GM20431 (cell line): ENCODE measurements around the gene IQCK.
"Not testable (repeated sequence)": the region's sequence is repeated elsewhere in the genome, so short reads cannot be mapped to it uniquely, and the experiment has no call there.

Experiments used
- in situ Hi-C: fragments of 300-500 bp; cut with MseI, MboI; formaldehyde crosslinking; loops from one replicate; pipeline ENCODE4 v1.15.0; 2020; ENCODE audit warnings: low sequenced_read_pairs; ENCODE audit not compliant: unreplicated experiment

Gene IQCK

DNA sequence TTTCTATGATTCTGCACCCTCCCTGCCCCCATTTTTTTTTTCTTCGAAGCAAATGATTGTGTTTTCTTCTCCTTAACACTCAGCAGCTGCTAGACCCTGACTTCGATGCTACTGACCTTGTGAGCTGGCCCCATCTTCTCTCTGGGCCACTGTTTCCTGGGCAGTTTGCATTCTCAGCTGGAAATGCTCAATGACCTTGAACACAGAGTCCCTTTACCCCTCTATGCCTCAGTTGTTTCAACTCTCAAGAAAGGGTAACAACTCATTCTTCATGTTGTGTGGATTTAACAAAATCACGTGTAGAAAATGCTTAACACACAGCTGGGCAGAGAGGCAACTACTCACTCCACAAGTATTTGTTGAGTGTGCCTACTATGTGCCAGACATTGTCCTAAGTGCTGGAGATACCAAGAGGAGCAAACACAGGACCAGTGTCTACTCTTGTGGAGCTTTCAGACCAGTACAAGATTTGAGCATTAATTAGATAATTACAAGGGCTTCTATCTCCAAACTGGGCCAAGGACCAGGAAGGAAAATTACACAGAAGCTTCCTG, 66.2 kb downstream of the IQCK start:
- in situ Hi-C loops, result no loop called here

DNA sequence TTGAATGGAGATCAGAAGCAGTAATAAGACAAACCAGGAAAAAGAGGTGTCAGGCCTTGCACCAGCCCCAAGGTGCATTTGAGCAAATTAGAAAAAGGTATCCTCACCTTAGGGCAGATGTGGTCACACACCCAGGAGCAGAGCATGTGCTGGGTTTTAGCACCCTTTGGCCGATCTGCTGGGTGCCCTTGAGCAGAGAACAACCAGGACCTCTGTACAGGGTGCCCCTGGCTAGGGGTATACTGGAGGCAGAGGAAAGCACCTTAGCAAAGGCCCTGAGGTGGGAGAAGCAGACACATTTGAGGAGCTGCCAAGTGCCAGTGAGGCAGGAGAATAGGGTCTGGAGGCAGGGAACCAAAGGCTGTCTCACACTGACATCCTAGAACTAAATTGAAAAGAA, 67.0 kb downstream of the IQCK start:
- in situ Hi-C loops, result no loop called here

DNA sequence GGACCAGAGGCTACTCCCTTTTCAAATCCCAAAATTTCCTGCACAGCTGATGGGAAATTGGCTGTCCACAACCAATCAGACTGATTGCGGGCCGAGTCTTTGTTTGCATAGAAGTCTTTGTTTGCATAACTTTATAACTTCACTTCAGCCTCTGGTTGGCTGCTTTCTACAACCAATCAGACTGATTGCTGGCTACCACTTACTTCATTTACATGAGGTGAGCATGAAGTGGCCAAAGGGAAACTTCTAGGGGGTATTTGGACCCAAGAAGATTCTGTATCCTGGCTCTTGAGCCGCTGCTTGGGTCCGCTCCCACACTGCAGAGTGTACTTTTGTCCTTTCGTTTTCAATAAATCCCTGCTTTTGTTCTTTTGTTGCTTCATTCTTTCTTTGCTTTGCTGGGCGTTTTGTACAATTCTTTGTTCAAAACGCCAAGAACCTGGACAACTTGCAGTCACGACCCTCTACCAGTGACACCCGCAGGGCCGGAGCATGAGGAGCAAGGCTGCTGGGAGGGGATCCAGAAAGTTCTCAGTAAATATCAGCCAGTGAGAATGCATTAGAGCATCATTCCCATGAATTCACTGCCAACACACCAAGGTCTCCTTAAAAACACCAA, 67.5 kb downstream of the IQCK start:
- in situ Hi-C loops, result no loop called here

DNA sequence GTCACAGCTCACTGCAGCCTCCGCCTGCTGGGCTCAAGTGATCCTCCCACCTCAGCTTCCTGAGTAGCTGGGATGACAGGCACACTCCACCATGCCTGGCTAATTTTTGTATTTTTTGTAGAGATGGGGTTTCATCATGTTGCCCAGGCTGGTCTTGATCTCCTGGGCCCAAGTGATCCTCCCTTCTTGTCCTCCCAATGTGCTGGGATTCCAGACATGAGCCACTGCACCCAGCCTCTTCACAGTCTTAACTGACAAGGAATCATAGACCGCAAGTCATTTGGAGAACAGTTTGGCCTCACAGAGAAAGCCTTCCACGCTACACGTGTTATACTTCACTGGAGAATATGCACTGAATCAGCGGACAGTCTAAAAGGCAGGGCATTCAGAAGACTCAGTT, 83.3 kb downstream of the IQCK start:
- in situ Hi-C loops, result not testable (repeated sequence)

DNA sequence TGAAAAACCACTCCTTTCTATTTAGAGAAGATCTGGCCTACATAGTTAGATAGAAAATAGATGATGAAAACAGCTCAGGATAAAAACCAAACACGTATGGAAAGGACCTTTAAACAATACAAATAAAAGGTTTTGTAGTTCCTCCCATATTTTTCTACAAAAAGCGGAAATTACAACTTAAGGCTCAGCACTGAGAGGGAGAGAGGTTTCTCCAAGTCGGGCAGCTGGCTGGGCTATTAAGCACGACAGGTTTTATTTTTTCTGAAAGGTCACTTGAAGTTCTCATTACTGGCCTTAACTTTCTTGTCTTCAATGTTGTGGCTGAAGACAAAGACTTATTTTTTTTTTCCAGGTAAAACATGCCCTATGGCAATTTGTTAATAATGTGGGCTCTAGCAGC, 83.8 kb downstream of the IQCK start:
- in situ Hi-C loops, result not testable (repeated sequence)

DNA sequence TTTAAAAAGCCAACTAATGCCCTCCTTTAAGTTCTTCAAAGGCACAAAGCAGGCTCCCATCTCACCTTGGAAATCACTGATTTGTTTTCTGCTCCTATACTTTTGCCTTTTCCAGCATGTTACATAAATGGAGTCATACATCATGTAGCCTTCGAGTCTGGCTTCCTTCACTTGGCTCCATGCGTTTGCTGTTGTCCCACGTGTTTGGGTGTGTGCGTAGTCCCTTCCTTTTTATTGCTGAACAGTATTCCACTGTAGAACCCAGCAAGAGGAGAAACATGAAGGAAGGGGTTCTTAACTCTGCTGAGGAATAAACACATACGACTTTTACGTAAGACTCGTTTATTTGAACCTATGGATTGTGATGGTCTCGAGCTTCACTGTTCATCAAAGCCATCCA, 84.5 kb downstream of the IQCK start:
- in situ Hi-C loops, result no loop called here

DNA sequence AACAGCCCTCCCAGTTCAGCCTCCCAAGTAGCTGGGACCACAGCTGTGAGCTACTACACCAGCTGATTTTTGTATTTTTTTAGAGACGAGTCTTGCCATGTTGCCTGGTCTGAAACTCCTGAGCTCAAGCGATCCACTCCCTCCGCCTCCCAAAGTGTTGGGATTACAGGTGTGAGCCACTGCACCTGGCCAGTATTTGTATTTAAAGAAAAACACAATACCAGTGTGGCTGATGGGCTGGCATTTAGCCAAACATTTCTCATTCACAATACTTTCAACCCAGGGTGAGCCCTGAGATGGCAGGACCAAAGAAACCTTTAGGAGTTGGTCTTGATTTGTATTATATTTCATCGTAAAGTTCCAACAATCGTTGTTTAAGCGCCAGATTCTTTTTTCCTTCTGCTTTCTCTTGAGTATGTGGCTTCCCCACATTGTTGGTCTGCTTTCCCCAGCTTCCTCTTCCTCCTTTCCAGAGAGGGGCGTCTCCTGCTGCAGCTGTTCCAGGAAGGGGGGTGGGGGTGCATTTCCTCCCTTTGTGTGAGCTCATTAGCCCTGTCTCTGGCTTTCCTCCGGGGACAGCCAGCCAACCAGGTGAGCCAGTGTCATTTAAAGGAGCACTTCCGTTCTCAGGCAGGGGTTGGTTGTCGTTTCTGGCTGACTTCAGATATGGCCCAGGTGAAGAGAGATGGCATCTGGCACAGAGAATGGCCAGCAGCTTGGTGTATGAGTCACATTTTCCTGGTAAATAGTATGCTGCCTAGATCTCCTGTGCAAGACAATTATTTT, 86.7 kb downstream of the IQCK start:
- in situ Hi-C loops, result no loop called here

DNA sequence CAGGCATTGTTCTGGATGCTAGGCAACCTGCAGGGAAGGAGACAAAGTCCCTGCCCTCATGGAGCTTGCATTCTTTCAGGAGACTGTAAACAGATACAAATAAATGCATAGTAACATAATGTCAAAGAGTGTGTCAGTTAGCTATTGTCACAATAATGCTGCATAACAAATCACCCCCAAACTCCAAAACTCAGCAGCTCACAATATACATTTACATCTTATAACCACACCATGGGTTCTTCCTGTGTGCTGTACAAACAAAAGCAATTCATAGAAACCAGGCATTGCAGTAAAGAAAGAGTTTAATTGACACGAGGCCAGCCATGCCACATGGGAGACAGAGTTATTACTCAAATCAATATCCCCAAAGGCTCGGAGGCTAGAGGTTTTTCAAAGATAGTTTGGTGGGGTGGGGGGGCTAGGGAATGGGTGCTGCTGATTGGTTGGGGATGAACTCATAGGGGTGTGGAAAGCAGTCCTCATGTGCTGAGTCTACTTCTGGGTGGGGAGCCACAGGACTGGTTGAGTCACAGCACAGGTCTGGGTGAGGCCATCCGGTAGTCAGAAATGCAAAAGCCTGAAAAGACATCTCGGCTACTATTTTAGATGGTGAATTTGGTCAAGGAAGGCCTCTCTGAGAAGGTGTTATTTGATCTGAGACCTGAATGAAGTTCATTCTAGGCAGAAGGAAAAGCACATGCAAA, 87.5 kb downstream of the IQCK start:
- in situ Hi-C loops, result no loop called here

DNA sequence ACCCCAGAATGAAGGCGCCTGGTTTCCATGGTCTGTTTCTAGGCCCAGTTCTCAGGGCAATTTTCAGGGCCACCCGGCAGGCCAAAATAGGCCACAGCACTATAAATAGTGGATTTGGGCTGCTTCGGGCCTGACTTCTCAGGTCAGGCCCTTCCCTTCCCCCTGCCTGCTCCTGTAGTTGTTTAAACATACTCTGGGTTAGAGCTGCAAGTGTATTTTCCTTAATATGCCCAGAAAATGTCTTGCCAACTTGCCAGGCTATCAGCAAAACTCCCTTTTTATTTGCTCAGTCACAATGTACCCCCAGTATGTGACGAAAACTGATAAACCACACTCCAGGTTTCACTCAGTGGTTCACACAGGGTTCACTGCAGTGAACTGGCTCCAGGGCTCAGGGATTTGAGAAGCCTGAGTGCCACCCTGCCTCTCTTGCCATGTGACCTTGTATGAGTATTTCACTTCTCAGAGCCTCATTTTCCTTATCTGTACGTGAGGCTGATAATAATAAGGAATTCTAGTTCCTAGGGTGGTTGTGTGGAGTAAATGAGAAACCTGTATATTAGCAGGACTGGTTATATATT, 90.1 kb downstream of the IQCK start:
- in situ Hi-C loops, result no loop called here

DNA sequence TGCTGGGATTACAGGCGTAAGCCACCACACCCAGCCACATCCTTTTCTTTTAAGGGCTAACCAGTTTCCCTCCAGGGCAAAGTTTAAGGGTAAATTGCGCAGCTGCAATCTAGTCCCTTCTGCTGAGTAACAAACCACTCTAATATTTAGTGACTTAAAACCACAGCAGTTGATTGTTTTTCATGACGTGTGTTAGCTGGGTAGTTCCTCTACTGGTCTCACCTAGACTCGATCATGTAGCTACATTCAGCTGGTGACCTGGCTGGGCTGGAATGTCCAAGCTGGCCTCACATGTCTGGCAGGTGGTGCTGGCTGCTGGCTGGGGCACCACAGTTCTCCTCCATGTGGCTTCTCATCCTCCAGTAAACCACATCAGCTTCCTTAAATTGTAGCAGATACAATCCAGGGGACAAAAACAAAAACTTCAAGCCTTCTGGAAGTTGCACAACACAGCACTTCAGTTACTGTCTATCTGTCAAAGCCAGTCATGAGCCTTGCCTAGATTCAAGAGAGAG, 91.1 kb downstream of the IQCK start:
- in situ Hi-C loops, result no loop called here

DNA sequence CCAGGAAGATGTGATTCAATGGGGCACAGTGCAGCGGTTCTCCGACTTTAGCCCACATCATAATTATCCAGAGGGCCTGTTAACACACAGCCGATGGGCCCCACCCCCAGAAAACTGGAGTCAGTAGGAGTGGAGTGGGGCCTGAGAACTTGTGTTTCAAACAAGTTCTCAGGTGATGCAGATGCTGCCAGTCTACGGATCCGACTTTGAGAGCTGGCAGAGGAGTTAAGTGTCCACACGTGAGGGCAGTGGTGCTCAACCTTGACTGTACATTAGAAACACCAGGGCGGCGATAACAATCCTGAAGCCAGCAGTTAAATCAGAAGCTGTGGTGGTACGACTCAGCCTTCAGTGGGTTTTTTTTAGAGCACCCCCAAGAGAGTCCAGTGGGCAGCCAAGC, 91.6 kb downstream of the IQCK start:
- in situ Hi-C loops, result no loop called here

DNA sequence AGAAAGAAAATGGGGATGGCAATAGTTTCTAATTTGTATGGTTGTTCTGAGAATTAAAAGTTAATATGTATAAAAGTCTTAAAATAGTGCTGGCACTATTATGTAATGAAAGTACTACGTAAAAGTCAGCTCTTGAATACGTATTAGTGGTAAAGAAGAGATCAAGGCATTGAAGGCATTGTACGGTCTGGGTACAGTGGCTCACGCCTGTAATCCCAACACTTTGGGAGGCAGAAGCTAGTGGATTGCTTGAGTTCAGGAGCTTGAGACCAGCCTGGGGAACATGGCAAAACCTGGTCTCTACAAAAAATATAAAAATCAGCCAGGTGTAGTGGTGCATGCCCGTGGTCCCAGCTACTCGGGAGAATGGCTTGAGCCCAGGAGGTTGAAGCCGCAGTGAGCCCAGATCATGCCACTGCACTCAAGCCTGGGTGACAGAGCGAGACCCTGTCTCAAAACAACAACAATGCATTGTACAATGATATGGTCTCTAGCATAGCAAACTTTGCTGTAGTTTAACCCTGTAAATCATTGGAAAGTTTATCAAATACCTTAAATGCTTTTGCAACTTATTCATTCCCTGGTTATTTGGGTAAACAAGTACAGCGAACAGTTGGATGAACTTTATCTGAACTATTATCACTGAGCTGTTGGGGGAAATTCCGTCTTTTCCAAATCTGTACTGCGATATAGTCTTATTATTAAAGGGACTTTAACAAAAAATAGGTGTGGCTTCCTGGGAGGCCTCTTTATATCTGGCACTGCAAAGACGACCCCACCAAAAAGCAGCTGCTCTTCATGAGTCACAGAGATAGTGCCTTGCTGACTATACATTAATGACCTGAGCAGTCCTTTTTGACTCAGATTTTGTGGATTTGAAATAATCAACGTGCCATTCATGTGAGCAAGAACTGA, 93.0 kb downstream of the IQCK start:
- in situ Hi-C loops, result no loop called here

DNA sequence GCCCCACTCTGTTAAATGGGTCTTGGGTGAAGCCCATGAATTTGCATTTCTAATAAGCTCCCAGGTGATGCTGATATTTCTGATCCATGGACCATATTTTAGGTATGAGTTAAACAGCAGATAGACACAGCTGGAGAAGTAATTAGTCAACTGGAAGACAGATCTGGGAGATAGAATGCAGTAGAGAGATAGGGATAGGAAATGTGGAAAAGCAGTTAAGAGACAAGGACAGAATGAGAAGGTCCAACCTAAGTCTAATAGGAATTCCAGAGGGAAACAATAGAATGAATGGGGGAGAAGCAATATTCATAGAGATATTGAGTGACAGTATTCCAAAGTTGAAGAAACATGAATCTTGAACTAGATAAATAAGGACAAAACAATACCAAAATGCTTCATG, 94.9 kb downstream of the IQCK start:
- in situ Hi-C loops, result no loop called here

DNA sequence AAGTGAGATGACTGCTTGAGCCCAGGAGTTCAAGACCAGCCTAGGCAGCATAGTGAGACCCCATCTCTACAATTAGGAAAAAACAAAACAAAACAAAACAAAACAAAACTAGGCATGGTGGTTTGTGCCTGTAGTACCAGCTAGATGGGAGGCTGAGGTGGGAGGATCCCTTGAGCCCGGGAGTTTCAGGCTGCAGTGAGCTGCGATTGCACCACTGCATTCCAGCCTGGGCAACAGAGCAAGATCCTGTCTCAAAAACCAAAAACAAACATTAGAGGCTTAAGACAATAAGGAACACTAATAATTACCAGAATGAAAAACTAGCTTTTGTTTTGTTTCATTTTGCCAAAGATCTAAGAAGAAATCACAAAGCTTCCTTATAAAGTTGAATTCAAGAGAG, 97.3 kb downstream of the IQCK start:
- in situ Hi-C loops, result no loop called here

DNA sequence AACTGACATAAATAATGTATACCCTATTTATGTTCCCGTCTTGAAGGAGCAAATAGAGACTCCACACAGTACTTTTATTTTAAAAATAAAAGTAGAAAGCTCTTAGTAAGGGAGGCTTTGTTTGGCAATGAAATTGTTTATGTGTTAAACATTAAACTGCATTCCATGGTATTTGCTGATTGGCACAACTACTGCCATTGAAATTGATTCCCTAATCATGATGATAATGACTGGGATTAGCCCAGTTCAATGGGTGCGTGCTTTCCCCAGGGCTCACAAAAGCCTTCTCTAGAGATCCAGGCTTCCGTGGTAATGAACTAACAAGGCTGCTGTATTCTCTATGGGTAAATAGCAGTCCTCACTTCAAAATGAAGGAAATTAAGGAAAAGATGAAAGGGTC, 99.1 kb downstream of the IQCK start:
- in situ Hi-C loops, result no loop called here

DNA sequence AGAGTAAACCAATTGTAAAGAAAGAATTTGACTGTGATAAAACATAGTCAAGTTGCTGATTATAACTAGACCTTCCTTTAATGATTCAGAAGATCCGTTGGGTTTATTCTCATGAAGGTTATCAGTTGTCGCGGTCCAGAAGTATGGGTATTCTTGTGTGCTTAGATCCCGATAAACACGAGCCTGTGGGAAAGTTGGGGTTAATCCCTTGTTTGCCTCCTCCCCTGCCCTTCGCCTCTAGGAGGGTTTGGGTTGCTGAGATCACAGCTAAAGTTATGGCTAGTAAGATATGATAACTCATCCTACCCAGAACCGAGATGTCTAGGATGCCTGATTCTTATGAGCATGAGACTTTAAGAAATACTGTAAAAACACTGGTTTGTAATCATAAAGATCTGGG, 99.8 kb downstream of the IQCK start:
- in situ Hi-C loops, result no loop called here

DNA sequence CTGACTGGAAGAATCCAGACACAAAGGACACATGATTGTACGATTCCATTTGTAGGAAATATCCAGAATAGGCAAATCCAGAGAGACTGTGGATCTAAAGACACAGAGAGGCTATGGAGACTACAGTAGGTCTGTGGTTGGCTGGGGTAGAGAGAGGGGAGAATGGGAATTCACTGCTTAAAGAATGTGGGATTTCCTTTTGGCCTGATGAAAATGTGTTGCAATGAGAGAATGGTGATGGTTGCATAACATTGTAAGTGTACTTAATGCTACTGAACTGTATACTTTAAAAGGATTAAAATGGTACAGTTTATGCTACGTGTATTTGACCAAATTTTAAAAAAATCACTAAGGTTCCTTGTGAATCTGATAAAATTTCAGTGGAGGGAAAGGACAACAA, 104.5 kb downstream of the IQCK start:
- in situ Hi-C loops, result no loop called here

DNA sequence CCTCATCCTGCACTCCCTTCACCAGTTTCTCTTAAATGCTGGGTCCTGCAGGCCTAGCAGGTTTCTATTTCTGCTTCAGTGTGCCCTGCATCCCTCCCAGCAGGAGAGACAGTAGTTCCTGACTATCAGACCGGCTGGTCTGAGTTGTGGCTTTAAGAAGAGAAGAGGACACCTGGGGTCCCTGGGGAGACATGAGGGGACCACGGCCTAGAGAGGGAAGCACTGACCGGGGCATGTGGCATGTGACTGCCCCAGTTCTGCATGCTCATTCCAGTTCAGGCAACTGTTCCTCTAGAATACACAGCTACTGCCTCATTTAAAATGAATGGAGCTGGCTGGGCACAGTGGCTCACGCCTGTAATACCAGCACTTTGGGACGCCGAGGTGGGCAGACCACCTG, 105.3 kb downstream of the IQCK start:
- in situ Hi-C loops, result no loop called here

DNA sequence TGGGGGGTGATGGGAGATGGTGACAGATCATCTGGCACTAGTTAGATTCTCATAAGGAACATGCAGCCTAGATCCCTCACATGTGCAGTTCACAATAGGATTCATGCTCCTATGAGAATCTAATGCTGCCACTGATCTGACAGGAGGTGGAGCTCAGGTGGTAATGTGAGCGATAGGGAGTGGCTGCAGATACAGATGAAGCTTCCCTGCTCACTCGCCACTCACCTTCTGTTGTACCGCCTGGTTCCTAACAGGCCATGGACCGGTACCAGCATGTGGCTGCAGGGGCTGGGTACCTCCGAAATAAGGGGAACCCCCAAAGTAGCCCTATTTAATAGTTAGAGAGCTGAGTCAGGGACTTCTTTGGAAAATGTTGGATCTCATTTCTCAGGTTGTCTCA, 106.1 kb downstream of the IQCK start:
- in situ Hi-C loops, result no loop called here
